KMS-11 (cell line): ENCODE measurements around the gene CDH13.

ENCODE experiments used
- H2AFZ ChIP-seq: fragments of 200-600 bp; sonication (generic); 2 replicates; pipeline ENCODE4 v1.6.1; 2016; ENCODE audit warnings: antibody characterized with exemption, mixed run types, low read depth
- H3K27ac ChIP-seq: fragments of 200-600 bp; sonication (generic); 2 replicates; pipeline ENCODE4 v1.6.1; 2016; ENCODE audit warnings: mild to moderate bottlenecking, mixed run types
- H3K27me3 ChIP-seq: fragments of 200-600 bp; sonication (generic); 2 replicates; pipeline ENCODE4 v1.6.1; 2017; ENCODE audit warnings: mild to moderate bottlenecking, low read depth, mixed run types, moderate library complexity; ENCODE audit not compliant: insufficient read depth
- H3K36me3 ChIP-seq: fragments of 200-600 bp; sonication (generic); 2 replicates; pipeline ENCODE4 v1.6.1; 2017; ENCODE audit warnings: mild to moderate bottlenecking, mixed run types; ENCODE audit not compliant: insufficient read depth
- H3K4me1 ChIP-seq: fragments of 200-600 bp; sonication (generic); 2 replicates; pipeline ENCODE4 v1.6.1; 2016; ENCODE audit warnings: mild to moderate bottlenecking, low read depth, mixed run types; ENCODE audit not compliant: poor library complexity, severe bottlenecking
- H3K4me2 ChIP-seq: fragments of 200-600 bp; sonication (generic); 2 replicates; pipeline ENCODE4 v1.7.0; 2016; ENCODE audit warnings: mild to moderate bottlenecking, mixed run types
- H3K4me3 ChIP-seq: fragments of 200-600 bp; sonication (generic); IDR thresholded peaks from 2 replicates; pipeline ENCODE4 v1.6.1; 2017; ENCODE audit warnings: low read depth, low read length, mixed read lengths; ENCODE audit not compliant: insufficient read depth
- H3K79me2 ChIP-seq: fragments of 200-600 bp; sonication (generic); 2 replicates; pipeline ENCODE4 v1.6.1; 2016; ENCODE audit warnings: low read depth, mixed run types; ENCODE audit not compliant: insufficient read depth
- H3K9ac ChIP-seq: fragments of 200-600 bp; sonication (generic); 2 replicates; pipeline ENCODE4 v1.6.1; 2016; ENCODE audit warnings: mild to moderate bottlenecking, mixed run types
- H4K20me1 ChIP-seq: fragments of 200-600 bp; sonication (generic); 2 replicates; pipeline ENCODE4 v1.6.1; 2016; ENCODE audit warnings: mild to moderate bottlenecking, mixed run types; ENCODE audit not compliant: insufficient read depth
- CTCF ChIP-seq: fragments of 200-600 bp; sonication (generic); conservative IDR thresholded peaks from 2 replicates; pipeline ENCODE4 v1.6.1; 2017; ENCODE audit warnings: low read depth, mild to moderate bottlenecking, antibody characterized with exemption, low read length, moderate library complexity, mixed read lengths

Gene CDH13

GRCh38 chr16:82700541-82701235 is 73.9 kb downstream of the CDH13 start:
- Histone ChIP-seq H4K20me1 (no peaks in the 10 kb centered on the region), H3K4me3 (no peak overlapping the region), H2AFZ (no peak overlapping the region), H3K9ac (no peak overlapping the region), H3K4me1 (peaks cover 21% of the 10 kb centered on the region), H3K4me2 (no peak overlapping the region), H3K27me3 (no peaks in the 10 kb centered on the region), H3K36me3 (no peaks in the 10 kb centered on the region), H3K27ac (no peak overlapping the region), H3K79me2 (no peaks in the 10 kb centered on the region)
- TF ChIP-seq CTCF, result no peak

- H2AFZ ChIP-seq, result no peak overlapping the region
- no peak overlapping the region for H3K4me2 ChIP-seq
- TF ChIP-seq CTCF, result no peak
- no peaks in the 10 kb centered on the region for H3K27me3 ChIP-seq
- H3K36me3 ChIP-seq, result no peaks in the 10 kb centered on the region
- H3K4me3 ChIP-seq, result no peak overlapping the region
- peaks cover 21% of the 10 kb centered on the region for H3K4me1 ChIP-seq
- H3K9ac ChIP-seq, result no peak overlapping the region
- H3K27ac ChIP-seq, result no peak overlapping the region
- H4K20me1 ChIP-seq, result no peaks in the 10 kb centered on the region
- no peaks in the 10 kb centered on the region for H3K79me2 ChIP-seq
These were observed 74.7 kb downstream of the CDH13 start for GRCh38 chr16:82701442-82701955.

- H3K27me3 ChIP-seq, result no peaks in the 10 kb centered on the region
- peak overlapping the region; percentile 52; the same call in 1 of the 2 replicates for H3K4me2 ChIP-seq
- H3K9ac ChIP-seq, result no peak overlapping the region
- peaks cover 21% of the 10 kb centered on the region for H3K4me1 ChIP-seq
- no peak overlapping the region for H3K27ac ChIP-seq
- H2AFZ ChIP-seq, result no peak overlapping the region
- no peaks in the 10 kb centered on the region for H3K36me3 ChIP-seq
- no peaks in the 10 kb centered on the region for H4K20me1 ChIP-seq
- no peak for TF ChIP-seq CTCF
- no peaks in the 10 kb centered on the region for H3K79me2 ChIP-seq
- H3K4me3 ChIP-seq, result no peak overlapping the region
These were observed 76.4 kb downstream of the CDH13 start for GRCh38 chr16:82703161-82703560.

- H2AFZ ChIP-seq, result no peak overlapping the region
- no peaks in the 10 kb centered on the region for H4K20me1 ChIP-seq
- H3K4me1 ChIP-seq, result peaks cover 21% of the 10 kb centered on the region
- no peak overlapping the region; the same call in 1 of the 2 replicates for H3K9ac ChIP-seq
- no peak for TF ChIP-seq CTCF
- no peak overlapping the region for H3K4me3 ChIP-seq
- H3K36me3 ChIP-seq, result no peaks in the 10 kb centered on the region
- no peak overlapping the region for H3K27ac ChIP-seq
- H3K79me2 ChIP-seq, result no peaks in the 10 kb centered on the region
- no peaks in the 10 kb centered on the region for H3K27me3 ChIP-seq
- peak overlapping the region; percentile 52; the same call in 1 of the 2 replicates for H3K4me2 ChIP-seq
These were observed 77.4 kb downstream of the CDH13 start for GRCh38 chr16:82703871-82704768.
